GM23248 (cell line): ENCODE results near the gene GJD3. TPM values are rescaled to one million over a fixed set of nuclear protein-coding genes. Genes with fewer than 3 reads are reported as not detected.
"Not testable (repeated sequence)": the region's sequence is repeated elsewhere in the genome, so short reads cannot be mapped to it uniquely, and the experiment has no call there.

Source experiments
- DNase-seq: peaks from one replicate; pipeline ENCODE4 v3.0.0-alpha.2; 2015
- H2AFZ ChIP-seq: fragments of 200-600 bp; sonication (generic); 2 replicates; pipeline ENCODE4 v1.6.1; 2016; ENCODE audit warnings: antibody characterized with exemption
- H3F3A ChIP-seq: fragments of 200-600 bp; sonication (generic); 2 replicates; pipeline ENCODE4 v1.6.1; 2016; ENCODE audit warnings: mild to moderate bottlenecking, antibody characterized with exemption, mixed run types; ENCODE audit not compliant: insufficient read depth
- H3K27ac ChIP-seq: fragments of 200-600 bp; sonication (generic); 2 replicates; pipeline ENCODE4 v1.5.1; 2016; ENCODE audit warnings: mild to moderate bottlenecking
- H3K27me3 ChIP-seq: fragments of 200-600 bp; sonication (generic); replicated peaks from 2 replicates; pipeline ENCODE4 v1.6.1; 2016; ENCODE audit warnings: mild to moderate bottlenecking; ENCODE audit not compliant: insufficient read depth
- H3K36me3 ChIP-seq: fragments of 200-600 bp; sonication (generic); 2 replicates; pipeline ENCODE4 v1.6.1; 2016; ENCODE audit warnings: low read depth, mild to moderate bottlenecking
- H3K4me1 ChIP-seq: fragments of 200-600 bp; sonication (generic); 2 replicates; pipeline ENCODE4 v1.6.1; 2016; ENCODE audit warnings: mild to moderate bottlenecking; ENCODE audit not compliant: insufficient read depth
- H3K4me2 ChIP-seq: fragments of 200-600 bp; sonication (generic); one replicate; pipeline ENCODE4 v1.6.1; 2016; ENCODE audit warnings: mild to moderate bottlenecking; ENCODE audit not compliant: unreplicated experiment
- H3K4me3 ChIP-seq: fragments of 200-600 bp; sonication (generic); 2 replicates; pipeline ENCODE4 v1.5.1; 2016; ENCODE audit warnings: mild to moderate bottlenecking
- H3K79me2 ChIP-seq: fragments of 200-600 bp; sonication (generic); 2 replicates; pipeline ENCODE4 v1.6.1; 2016; ENCODE audit warnings: mild to moderate bottlenecking; ENCODE audit not compliant: insufficient read depth
- H3K9ac ChIP-seq: fragments of 200-600 bp; sonication (generic); 2 replicates; pipeline ENCODE4 v1.6.1; 2016; ENCODE audit warnings: mild to moderate bottlenecking
- H3K9me2 ChIP-seq: fragments of 200-600 bp; sonication (generic); 2 replicates; pipeline ENCODE4 v1.6.1; 2016; ENCODE audit warnings: mixed run types, mild to moderate bottlenecking, moderate library complexity; ENCODE audit not compliant: insufficient read depth
- H3K9me3 ChIP-seq: fragments of 200-600 bp; sonication (generic); one replicate; pipeline ENCODE4 v1.6.1; 2017; ENCODE audit warnings: low read depth
- H4K20me1 ChIP-seq: fragments of 200-600 bp; sonication (generic); 2 replicates; pipeline ENCODE4 v1.6.0; 2016; ENCODE audit not compliant: insufficient read depth
- EZH2 ChIP-seq: fragments of 200-600 bp; sonication (generic); IDR thresholded peaks from 2 replicates; pipeline ENCODE4 v1.6.1; 2018; ENCODE audit warnings: antibody characterized with exemption, mild to moderate bottlenecking; ENCODE audit not compliant: insufficient read depth, poor library complexity, severe bottlenecking
- EZH2phosphoT487 ChIP-seq: fragments of 200-600 bp; sonication (generic); IDR thresholded peaks from 2 replicates; pipeline ENCODE4 v1.6.1; 2018; ENCODE audit warnings: antibody characterized with exemption, moderate library complexity, mild to moderate bottlenecking, low read depth; ENCODE audit not compliant: insufficient read depth
- WGBS, 2 experiments: methylation state at CpG; one replicate each; pipeline ENCODE4 v1.1.6; 2015 to 2017; ENCODE audit warnings: low lambda C conversion rate in 2 of 2, low coverage in 1 of 2; ENCODE audit errors: missing lambda C conversion rate in 2 of 2; 5-methylcytosine and 5-hydroxymethylcytosine counted together
- in situ Hi-C: fragments of 300-500 bp; cut with MboI; formaldehyde crosslinking; loops from 2 replicates; pipeline ENCODE4 v1.15.0; 2020
- polyA plus RNA-seq: library from polyadenylated mRNA; unstranded; fragments of >200 nt; fragmentation: Nextera tagmentation; extraction: Ambion mirVana; gene quantifications from 2 replicates; pipeline ENCODE4 v1.2.1, GENCODE V29; 2016
- total RNA-seq: library from RNA; depleted of rRNA; stranded (reverse); fragments of >200 nt; shearing (Covaris generic); gene quantifications from 2 replicates; pipeline ENCODE4 v1.2.3, GENCODE V29; 2014

Gene GJD3
- total and polyA plus RNA-seq, 2 experiments from 2014 or later: 1.2 to 2.0 TPM

DNA sequence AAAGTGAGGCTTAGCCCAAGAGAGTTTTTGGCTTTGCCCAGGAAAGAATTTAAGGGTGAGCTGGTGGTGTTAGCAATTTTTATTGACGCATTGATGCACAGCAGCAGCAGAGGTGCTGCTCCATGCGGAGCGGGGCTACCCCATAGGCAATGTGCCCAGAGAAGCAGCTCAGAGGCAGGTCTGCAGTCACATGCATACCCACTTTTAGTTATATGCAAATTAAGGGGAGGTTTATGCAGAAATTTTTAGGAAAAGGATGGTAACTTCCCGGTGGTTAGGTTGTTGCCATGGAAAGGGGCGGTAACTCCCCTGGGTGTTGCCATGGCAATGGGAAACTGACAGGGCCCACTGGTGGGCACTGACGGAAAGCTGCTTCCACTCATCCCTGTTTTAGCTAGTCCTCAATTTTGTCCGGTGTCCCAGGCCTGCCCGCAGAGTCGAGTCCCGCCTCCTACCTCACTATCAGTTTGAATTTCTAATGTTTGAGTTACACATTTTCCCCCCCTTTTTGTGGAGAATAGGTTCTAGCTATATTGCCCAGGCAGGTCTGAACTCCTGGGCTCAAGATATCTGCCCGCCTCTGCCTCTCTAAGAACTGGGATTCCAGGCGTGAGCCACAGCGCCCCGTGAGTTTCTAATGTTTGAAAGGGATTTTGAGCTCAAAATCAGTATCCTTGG, 10.4 kb upstream of the GJD3 start:
- no peak for TF ChIP-seq EZH2phosphoT487
- no peak for TF ChIP-seq EZH2
- H3K27me3 ChIP-seq: no peaks in the 10 kb centered on the region
- in situ Hi-C loops: loop anchor here (25.0 kb wide), 1 partner anchor 412 kb away; the partner anchor contains the start of genes KRT27 and KRT28
- no peak overlapping the region for H3K4me2 ChIP-seq
- no peak overlapping the region for H2AFZ ChIP-seq
- no peaks in the 10 kb centered on the region for H3K9me3 ChIP-seq
- WGBS, 2 experiments: 77 to 79% methylated on average over 14 of the region's 14 CpGs
- H3K4me1 ChIP-seq: no peaks in the 10 kb centered on the region
- no peaks in the 10 kb centered on the region for H3K79me2 ChIP-seq
- H3K9me2 ChIP-seq: no peaks in the 10 kb centered on the region
- DNase-seq: no peak
- H3K27ac ChIP-seq: no peak overlapping the region
- no peak overlapping the region for H3K9ac ChIP-seq
- no peaks in the 10 kb centered on the region for H3K36me3 ChIP-seq
- no peak overlapping the region for H3K4me3 ChIP-seq
- no peaks in the 10 kb centered on the region for H4K20me1 ChIP-seq
- no peaks in the 10 kb centered on the region for H3F3A ChIP-seq

DNA sequence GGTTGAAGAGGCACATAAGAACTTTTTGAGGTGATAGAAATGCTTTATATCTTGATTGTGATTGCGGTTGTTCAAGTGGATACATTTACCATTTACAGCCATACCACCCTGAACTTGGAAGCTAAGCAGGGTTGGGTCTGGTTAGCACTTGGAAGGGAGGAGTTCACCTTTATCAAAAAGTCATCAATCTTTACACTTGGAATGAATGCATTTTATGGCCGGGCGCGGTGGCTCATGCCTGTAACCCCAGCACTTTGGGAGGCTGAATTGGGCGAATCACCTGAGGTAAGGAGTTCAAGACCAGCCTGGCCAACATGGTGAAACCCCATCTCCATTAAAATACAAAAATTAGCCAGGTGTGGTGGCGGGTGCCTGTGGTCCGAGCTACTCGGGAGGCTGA, 9.5 kb upstream of the GJD3 start:
- H2AFZ ChIP-seq: no peak overlapping the region
- no peaks in the 10 kb centered on the region for H3K4me1 ChIP-seq
- no peak overlapping the region for H3K4me3 ChIP-seq
- no peak overlapping the region for H3K4me2 ChIP-seq
- no peaks in the 10 kb centered on the region for H3K79me2 ChIP-seq
- no peaks in the 10 kb centered on the region for H3K9me2 ChIP-seq
- no peaks in the 10 kb centered on the region for H3K9me3 ChIP-seq
- in situ Hi-C loops: loop anchor here (25.0 kb wide), 1 partner anchor 413 kb away; the partner anchor contains the start of genes KRT27 and KRT28
- no peak overlapping the region for H3K9ac ChIP-seq
- H3K36me3 ChIP-seq: no peaks in the 10 kb centered on the region
- H3K27ac ChIP-seq: no peak overlapping the region
- no peaks in the 10 kb centered on the region for H3K27me3 ChIP-seq
- no peaks in the 10 kb centered on the region for H4K20me1 ChIP-seq
- TF ChIP-seq EZH2phosphoT487 (no peak), EZH2 (no peak)
- 89 to 92% methylated on average over 8 of the region's 8 CpGs for WGBS, 2 experiments
- DNase-seq: no peak
- H3F3A ChIP-seq: no peaks in the 10 kb centered on the region

GRCh38 chr17:40373324-40373723, 8.8 kb upstream of the GJD3 start:
- 55% methylated on average over 4 of the region's 4 CpGs for WGBS, 2 experiments
- Histone ChIP-seq H3K9me3 (no peaks in the 10 kb centered on the region), H4K20me1 (no peaks in the 10 kb centered on the region), H3F3A (no peaks in the 10 kb centered on the region), H3K4me3 (no peak overlapping the region), H3K9me2 (no peaks in the 10 kb centered on the region), H3K9ac (no peak overlapping the region), H3K36me3 (no peaks in the 10 kb centered on the region), H2AFZ (no peak overlapping the region), H3K27ac (peak overlapping the region; percentile 35), H3K79me2 (no peaks in the 10 kb centered on the region), H3K27me3 (no peaks in the 10 kb centered on the region), H3K4me1 (no peaks in the 10 kb centered on the region), H3K4me2 (no peak overlapping the region)
- TF ChIP-seq EZH2phosphoT487: no peak
- TF ChIP-seq EZH2: no peak
- DNase-seq: peak; percentile 76
- in situ Hi-C loops: loop anchor here (25.0 kb wide), 1 partner anchor 414 kb away; the partner anchor contains the start of genes KRT27 and KRT28

- H4K20me1 ChIP-seq, H2AFZ ChIP-seq, H3K4me3 ChIP-seq, H3K9me3 ChIP-seq, H3K4me2 ChIP-seq, H3K9me2 ChIP-seq, H3K27me3 ChIP-seq, H3K9ac ChIP-seq, H3F3A ChIP-seq, H3K79me2 ChIP-seq, H3K36me3 ChIP-seq, DNase-seq, H3K4me1 ChIP-seq: not testable (repeated sequence)
- H3K27ac ChIP-seq: peak overlapping the region; percentile 35
- in situ Hi-C loops: loop anchor here (25.0 kb wide), 1 partner anchor 415 kb away; the partner anchor contains the start of genes KRT27 and KRT28
- WGBS, 2 experiments: 70 to 75% methylated on average over 4 of the region's 4 CpGs
Measured at GRCh38 chr17:40372644-40373043, 8.1 kb upstream of the GJD3 start.

- H3K36me3 ChIP-seq: no peaks in the 10 kb centered on the region
- H3K79me2 ChIP-seq: no peaks in the 10 kb centered on the region
- H3K27me3 ChIP-seq: no peaks in the 10 kb centered on the region
- H3F3A ChIP-seq: no peaks in the 10 kb centered on the region
- no peaks in the 10 kb centered on the region for H3K4me1 ChIP-seq
- H2AFZ ChIP-seq: no peak overlapping the region
- no peak overlapping the region for H3K4me3 ChIP-seq
- no peak for DNase-seq
- H3K27ac ChIP-seq: no peak overlapping the region
- TF ChIP-seq EZH2phosphoT487 (no peak), EZH2 (no peak)
- H3K9me3 ChIP-seq: no peaks in the 10 kb centered on the region
- WGBS, 2 experiments: 92 to 96% methylated on average over 2 of the region's 2 CpGs
- no peaks in the 10 kb centered on the region for H3K9me2 ChIP-seq
- no peak overlapping the region for H3K9ac ChIP-seq
- no peak overlapping the region for H3K4me2 ChIP-seq
- in situ Hi-C loops: loop anchor here (25.0 kb wide), 1 partner anchor 415 kb away; the partner anchor contains the start of genes KRT27 and KRT28
- no peaks in the 10 kb centered on the region for H4K20me1 ChIP-seq
Measured at GRCh38 chr17:40372031-40372430, 7.5 kb upstream of the GJD3 start.
